CD4-positive, alpha-beta T cell treated with Interleukin-17A for 4 hours (primary cell): ENCODE measurements around the gene DLGAP3.
"Not testable (repeated sequence)": the region's sequence is repeated elsewhere in the genome, so short reads cannot be mapped to it uniquely, and the experiment has no call there.

Experiments
- DNase-seq: peaks from one replicate; pipeline ENCODE4 v3.0.0-alpha.2; 2020; ENCODE audit warnings: mixed read lengths

Gene DLGAP3

GRCh38 chr1:34827341-34827941 is 102.0 kb downstream of the DLGAP3 start:
- DNase-seq = no peak

DNA sequence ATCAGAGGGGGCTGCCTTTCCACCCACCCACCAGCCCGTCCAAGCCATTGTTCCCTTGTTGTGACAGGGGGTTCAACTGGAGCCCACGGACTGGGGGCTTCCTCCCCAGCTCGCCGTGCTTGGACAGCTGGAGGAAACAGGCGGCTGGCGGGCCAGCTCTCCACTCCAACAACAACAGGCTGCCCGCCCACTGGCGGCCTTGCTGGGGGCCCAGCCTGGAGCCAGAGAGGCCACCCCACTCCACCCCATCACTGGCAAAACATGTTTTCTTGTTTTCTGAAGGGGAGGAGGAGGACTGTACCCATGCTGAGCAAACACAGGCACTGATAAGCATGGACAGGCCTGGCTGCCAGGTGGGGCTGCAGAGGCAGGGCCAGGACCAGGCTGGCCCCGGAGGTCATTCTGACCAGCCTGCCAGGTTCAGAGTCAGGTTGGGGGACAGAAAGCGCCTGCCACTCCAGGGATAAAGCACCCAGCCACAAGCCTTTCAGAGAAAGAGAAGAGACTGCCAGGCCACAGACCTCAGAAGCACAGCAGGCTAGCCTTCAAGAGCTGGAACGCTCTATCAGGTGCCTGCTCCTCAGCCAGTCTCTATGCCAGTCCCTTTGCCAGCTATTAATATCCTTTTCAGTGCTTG is 103.9 kb downstream of the DLGAP3 start:
- no peak for DNase-seq

- DNase-seq = no peak
These were observed 104.5 kb downstream of the DLGAP3 start for GRCh38 chr1:34824817-34825454.

DNA sequence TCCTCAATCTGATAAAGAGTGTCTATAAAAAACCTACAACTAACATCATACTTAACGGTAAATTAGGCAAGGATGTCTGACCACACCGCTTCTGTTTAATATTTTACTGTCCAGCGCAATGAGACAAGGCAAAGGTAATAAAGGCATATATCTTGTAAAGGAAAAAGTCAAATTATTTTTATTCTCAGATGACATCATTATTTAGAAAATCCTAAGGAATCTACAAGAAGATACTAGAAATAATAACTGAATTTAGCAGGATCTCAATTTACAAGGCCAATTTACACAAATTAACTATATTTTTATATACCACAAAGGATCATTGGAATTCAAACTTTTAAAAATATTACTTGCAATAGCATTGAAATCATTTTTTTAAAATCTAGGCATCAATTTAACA is 107.2 kb downstream of the DLGAP3 start:
- no peak for DNase-seq

GRCh38 chr1:34818862-34819261 is 110.6 kb downstream of the DLGAP3 start:
- DNase-seq = not testable (repeated sequence)

DNA sequence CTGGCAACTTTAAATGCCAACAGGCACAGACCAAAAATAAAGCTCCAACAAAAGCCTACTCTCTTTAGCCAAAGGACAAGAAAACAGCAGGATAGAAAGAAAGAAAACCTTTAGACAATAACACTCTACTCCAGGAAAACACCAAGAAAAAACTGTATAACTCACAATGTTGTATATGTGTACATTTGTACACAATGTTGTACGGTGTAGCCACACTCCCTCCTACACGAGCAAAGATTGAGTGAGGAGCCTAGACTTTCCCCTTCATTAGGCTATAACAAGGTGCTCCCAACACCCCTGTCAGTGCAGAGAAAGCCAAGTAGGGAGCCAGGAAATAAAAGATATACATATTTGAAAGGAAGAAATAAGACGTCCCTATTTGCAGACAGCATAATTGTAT is 112.7 kb downstream of the DLGAP3 start:
- no peak for DNase-seq

- DNase-seq = no peak
These were observed 113.1 kb downstream of the DLGAP3 start for GRCh38 chr1:34816332-34816731.
